Suppressor macrophage treated with lipopolysaccharide for 1 hour (primary cell): ENCODE measurements around the gene GOLGA6A.

Experiments
- DNase-seq, 3 donors: peaks; one replicate each; pipeline ENCODE4 v3.0.0-alpha.2; 2020 to 2022

Gene GOLGA6A

GRCh38 chr15:74035121-74036017 lies 47.0 kb downstream of the GOLGA6A start:
- DNase-seq, result no peak

- no peak for DNase-seq
These were observed 48.1 kb downstream of the GOLGA6A start for GRCh38 chr15:74034206-74034755.

- peak; percentile 42 to 71 (median 56) for DNase-seq
These were observed 49.5 kb downstream of the GOLGA6A start for GRCh38 chr15:74032606-74033561.

GRCh38 chr15:74032046-74032445 lies 50.3 kb downstream of the GOLGA6A start:
- DNase-seq, result no peak

GRCh38 chr15:74028646-74029045 lies 53.7 kb downstream of the GOLGA6A start:
- no peak for DNase-seq

- no peak for DNase-seq
These were observed 54.7 kb downstream of the GOLGA6A start for GRCh38 chr15:74027688-74028087.

GRCh38 chr15:74025436-74025835 lies 56.9 kb downstream of the GOLGA6A start:
- no peak for DNase-seq

- DNase-seq, result no peak
These were observed 57.7 kb downstream of the GOLGA6A start for GRCh38 chr15:74024687-74025086.

GRCh38 chr15:74022706-74023470 lies 59.5 kb downstream of the GOLGA6A start:
- no peak for DNase-seq
